Retinal pigment epithelial cell (primary cell): Measurements from ENCODE around the gene SNRNP27.
"Not testable (repeated sequence)": the region's sequence is repeated elsewhere in the genome, so short reads cannot be mapped to it uniquely, and the experiment has no call there.

Experiments
- DNase-seq: peaks from one replicate; pipeline ENCODE4 v3.0.0-alpha.2; 2010; ENCODE audit warnings: low read depth
- H3K4me3 ChIP-seq: 2 replicates; pipeline ENCODE4 v1.5.1; 2011; ENCODE audit warnings: mild to moderate bottlenecking, low read length, control low read depth, moderate library complexity
- CTCF ChIP-seq: conservative IDR thresholded peaks from 2 replicates; pipeline ENCODE4 v1.5.1; 2011; ENCODE audit warnings: low read depth, low read length, control low read depth, inconsistent platforms

SNRNP27 gene

GRCh38 chr2:69947325-69947931 is 53.7 kb downstream of the SNRNP27 start:
- no peak for TF ChIP-seq CTCF

GRCh38 chr2:69948032-69948962 is 54.5 kb downstream of the SNRNP27 start:
- H3K4me3 ChIP-seq = peak overlapping the region; percentile 13
- DNase-seq = no peak
- no peak for TF ChIP-seq CTCF

More at GRCh38 chr2:69947325-69947931, 53.7 kb downstream of the SNRNP27 start:
- DNase-seq = no peak
- H3K4me3 ChIP-seq = no peak overlapping the region

- no peak for TF ChIP-seq CTCF
- DNase-seq = no peak
- no peak overlapping the region for H3K4me3 ChIP-seq
Observed at GRCh38 chr2:69948963-69949645, 55.3 kb downstream of the SNRNP27 start.

GRCh38 chr2:69950241-69950640 is 56.5 kb downstream of the SNRNP27 start:
- no peak for DNase-seq
- TF ChIP-seq CTCF = no peak
- H3K4me3 ChIP-seq = no peak overlapping the region

GRCh38 chr2:69950671-69951070 is 56.9 kb downstream of the SNRNP27 start:
- DNase-seq, H3K4me3 ChIP-seq: not testable (repeated sequence)

- no peak for DNase-seq
- TF ChIP-seq CTCF = no peak
- no peak overlapping the region for H3K4me3 ChIP-seq
Observed at GRCh38 chr2:69952336-69953115, 58.8 kb downstream of the SNRNP27 start.

- no peak for DNase-seq
- no peak for TF ChIP-seq CTCF
- no peak overlapping the region for H3K4me3 ChIP-seq
Observed at GRCh38 chr2:69954084-69954483, 60.3 kb downstream of the SNRNP27 start.
